Embryonic facial prominence (tissue), 1 donor: Measurements from ENCODE around the gene PAX3.

Experiments used
- DNase-seq: peaks from one replicate; pipeline ENCODE4 v3.0.0-alpha.2; 2016; ENCODE audit errors: extremely low spot score

The PAX3 gene

DNA sequence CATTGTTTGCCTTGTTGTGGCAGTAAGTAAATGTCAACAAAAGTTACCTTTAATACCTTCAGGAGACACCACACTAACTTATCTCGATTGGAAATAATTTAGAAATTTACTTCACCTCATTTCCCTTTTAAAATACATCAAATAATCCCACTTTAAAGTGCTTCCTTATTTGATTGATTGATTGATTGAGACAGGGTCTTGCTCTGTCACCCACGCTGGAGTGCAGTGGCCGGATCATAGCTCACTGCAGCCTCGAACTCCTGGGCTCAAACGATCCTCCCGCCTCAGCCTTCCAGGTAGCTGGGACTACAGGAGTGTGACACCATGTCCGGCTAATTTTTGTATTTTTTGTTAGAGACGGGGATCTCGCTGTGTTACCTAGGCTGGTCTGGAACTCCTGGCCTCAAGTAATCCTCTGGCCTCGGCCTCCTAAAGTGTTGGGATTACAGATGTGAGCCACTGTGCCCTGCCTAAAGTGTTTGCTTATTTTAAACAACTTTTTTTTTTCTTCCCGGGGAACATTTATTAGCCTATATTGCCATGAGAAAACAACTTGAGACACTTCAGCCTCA lies 12.0 kb upstream of the PAX3 start:
- no peak for DNase-seq

DNA sequence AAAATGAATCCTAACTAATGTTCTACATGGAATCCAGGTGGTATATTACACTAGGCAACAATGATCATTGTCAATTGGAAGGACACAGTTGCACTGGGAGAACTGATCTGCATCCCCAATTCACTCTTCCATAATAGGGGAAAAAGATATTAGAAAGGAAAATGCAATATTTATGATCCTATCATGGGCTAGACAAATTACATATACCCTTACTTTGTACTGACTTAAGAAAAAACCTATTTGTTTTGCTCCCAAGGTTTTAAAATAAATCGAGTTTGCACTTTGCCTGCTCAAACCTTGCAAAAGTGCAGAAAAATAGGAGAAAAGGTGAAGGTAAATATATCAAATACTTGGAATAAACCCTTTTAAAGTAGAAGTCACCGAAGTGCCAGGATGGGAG lies 11.0 kb upstream of the PAX3 start:
- DNase-seq: no peak

DNA sequence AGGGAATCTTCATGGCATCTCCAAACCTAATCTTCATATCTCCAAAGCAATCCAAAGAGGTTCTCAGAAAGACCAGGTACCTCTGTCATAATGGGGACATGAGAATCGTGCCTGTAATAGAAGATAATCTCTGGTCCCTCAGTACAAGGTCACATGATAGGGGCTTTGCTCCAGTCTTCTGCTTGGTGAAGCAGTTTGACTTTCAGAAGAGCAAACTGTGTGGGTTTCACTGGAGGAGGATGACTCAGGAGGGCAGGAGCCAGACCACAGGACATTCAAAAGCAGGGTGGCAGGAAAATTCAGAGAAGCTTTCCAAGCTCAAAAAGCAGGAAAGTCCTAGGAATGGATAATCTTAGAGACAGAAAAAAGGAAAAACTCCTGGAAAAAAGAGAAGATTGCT lies 10.6 kb upstream of the PAX3 start:
- no peak for DNase-seq

DNA sequence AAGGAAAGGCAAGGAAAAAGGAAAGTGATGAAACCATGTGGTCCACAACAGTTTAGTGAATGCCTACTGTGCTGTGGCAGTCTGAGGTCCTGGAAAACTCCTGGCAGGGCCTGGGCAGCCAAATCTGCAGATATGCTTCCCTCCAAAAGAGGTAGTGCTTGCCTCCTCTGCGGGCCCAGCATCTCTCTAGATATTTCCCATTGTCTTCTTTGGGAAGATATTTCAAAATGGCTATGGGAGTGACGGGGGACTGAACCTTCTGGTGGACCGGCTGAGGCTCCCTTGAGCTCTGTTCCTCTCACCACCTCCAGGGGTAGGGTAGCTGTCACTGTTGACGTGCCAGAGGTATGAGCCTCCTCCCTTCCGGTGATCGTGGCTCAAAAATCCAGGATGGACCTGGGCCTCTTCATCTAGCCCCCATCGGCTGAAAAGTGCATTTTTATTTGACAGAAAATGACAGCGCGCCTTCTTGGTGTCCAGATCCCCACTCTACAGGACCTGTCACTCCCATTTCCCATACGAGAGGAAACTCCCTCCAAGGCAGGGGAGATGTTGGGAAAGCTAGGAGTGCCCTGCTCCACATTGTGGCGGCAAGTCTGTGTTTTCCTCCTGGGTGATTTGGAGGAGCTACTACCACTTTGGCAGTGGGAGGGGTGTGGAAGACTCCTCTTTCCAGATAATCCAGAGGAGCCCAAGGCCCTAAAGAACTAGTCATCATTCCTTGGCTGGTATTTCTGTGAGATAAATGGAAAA lies 9.4 kb upstream of the PAX3 start:
- no peak for DNase-seq

DNA sequence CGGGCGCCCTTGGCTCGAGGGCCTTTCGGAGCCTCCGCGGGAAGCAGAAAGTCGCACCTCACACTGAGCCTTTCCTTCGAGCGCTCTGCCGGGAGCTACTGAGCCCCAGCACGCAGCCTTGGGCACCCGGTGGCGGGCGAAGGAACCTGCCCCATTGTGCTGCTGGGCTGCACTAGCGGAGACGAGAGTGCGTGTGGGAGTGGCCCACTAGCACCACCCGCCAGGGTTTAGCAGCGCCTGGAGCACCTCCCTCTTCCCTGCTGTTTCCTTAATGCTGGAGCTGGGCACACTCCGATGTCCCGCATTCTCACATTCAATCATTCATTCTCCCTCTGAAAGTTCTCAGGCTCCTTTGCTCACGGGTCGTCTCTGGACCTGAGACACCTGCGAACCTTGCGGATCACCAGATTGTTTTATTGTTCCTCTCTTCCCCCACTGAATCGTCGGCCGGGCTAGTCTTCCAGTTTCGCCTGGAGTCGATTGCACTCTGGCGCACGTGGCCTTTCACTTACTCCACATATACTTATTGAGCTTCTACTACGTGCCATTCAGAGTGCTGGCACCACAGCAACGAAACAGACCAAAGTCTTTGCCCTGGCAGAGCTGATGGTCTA lies 8.5 kb upstream of the PAX3 start:
- DNase-seq: no peak

DNA sequence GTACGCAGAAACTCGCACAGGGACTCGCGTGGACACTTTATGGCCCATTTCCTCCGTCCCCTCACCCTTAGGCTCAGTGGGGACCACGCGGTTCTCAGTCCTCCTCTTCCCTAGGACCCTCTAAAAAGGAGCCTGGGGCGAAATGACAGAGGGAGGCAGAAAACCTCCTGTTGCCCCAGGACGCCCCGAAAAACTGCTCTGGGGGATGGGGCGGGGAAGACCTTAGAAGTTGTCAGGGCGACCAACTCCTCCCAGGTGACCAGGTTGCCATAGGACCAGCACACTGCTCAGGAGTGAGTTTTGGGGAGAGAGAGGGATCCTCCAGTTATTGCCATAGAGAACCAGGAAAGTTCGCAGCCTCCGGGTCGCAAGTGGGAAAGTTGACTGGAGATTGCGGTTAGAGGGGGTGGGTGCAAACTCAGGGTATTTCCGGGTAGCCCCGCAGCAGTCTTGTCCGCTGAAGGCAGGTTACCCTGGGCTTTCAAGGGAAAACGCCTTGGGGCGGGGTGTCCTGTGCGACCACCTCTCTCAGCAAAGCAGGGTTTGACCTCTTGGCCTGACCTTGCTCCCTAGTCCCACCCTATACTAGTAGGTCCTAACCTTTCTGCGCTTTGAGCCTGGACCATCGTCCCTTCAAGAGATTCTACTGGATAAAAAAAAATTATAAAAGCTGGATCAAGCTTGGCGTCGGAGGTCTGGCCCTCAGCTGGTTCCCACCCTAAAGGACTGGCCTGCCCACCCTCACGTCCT lies 7.8 kb upstream of the PAX3 start:
- DNase-seq: no peak

DNA sequence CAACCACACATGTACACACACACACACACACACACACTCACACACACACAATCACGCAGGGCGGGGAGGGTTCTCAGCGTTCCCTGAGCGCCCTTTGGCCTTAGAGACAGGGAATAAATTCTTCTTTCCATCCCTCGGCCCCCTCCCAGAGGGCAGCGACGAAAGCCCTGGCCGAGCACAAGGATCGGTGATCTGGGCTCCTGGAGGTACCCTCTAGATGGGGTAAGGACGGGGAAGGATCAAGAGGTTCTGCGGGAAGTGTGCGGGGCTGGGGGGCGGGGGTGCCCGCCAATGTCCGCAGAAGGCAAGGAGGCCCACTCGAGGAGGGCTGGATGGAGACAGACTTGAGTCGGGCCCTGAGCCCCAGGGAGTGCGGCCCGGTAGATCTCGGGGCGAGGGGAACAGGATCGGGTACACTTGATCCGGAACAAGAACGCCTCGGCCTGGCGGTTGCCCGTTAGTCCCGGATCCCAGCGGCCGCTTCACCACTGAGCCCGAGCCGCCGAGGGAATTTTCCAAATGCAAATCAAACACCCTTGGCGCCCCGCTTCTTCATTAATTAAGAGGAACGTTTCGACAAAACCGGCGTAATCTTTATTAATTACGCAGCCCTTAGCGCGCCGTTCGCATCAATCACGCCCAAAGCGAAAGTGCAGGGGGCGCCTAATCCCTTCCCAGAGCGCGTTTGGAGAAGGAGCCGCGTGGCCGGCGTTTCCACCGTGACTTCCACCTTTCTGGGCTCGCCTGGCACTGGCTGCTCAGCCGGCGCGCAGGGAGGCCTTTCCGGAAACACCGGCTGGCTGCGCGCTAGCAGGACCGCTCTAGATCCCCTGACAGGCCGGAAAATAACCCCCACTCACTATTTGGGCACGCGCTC lies 7.0 kb upstream of the PAX3 start:
- DNase-seq: no peak

DNA sequence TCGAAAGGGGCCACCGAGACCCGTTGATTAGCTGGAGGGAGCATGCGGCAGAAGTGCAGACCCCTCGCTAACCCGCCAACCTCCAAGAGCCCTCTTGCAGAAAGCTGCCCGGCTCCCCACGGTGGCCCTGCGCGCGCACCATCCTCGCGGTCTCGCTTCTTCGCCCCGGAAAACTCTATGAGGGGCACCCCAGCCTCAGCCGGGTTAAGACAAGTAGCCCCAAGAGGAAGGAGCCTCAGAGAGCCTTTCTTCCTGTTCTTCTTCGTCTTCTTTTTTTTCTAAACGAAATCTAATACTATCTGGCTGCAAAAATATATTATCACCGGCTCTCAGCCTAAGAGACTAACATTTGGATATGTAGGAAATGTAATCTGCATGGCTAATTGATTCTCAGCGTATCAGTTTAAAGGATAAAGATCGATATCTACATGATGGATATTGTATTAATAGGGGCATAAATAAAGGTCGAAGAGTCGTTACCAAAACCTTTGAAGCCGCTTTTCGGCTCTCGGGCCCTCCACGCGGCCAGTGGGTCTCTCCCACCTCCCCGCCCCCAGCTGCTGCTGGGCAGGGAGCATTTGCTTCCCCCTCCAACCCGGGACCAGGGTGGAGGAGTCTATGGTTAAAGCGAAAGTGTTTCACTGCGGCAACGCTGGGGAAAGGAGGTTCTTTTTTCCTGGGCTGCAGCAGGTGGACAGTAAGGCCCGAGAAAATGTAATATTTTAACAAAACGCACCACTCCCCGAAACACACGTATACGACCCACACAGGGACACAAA lies 6.1 kb upstream of the PAX3 start:
- no peak for DNase-seq

DNA sequence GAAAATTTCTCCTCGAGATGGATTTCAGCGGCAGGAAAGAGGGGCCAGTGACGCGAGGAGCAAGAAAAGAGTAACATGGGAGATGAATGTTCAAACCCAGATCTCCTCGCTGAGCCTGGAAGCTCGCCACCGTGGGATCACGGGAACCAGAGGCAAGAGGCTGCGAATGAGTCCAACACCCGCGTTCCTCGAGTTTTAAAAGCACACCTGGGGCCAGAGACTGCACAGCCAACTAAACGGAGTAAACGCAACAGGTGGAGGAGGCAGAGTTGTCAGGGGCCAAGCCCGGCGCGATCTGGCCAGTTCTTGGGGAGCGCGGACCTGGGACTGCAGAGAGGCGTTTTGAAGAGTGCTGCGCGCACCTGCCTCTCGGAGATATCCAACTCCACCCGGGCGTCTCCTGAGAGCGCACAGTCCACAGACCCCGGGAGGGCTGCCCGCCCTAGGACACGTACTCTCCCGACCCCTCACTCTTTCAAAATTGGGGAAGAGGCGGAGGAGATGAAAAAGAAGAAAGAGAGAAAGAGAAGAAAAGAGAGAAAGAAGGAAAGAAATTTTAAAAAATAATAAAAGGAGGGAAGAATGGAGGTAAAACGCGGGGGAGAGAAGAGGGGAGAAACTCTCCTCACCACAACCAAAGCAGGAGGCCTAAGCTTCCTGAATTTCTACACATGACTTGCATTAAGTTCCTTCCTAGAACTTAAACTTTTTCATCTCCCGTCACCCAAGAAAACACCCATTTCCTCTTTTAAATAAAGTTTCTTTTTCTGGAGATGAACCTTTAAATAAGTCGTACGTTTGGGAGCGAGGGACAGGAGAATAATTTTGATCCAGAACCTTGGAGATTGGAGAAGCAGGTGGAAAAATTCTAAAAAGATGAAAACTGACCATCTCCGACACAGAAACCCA lies 5.3 kb upstream of the PAX3 start:
- no peak for DNase-seq

DNA sequence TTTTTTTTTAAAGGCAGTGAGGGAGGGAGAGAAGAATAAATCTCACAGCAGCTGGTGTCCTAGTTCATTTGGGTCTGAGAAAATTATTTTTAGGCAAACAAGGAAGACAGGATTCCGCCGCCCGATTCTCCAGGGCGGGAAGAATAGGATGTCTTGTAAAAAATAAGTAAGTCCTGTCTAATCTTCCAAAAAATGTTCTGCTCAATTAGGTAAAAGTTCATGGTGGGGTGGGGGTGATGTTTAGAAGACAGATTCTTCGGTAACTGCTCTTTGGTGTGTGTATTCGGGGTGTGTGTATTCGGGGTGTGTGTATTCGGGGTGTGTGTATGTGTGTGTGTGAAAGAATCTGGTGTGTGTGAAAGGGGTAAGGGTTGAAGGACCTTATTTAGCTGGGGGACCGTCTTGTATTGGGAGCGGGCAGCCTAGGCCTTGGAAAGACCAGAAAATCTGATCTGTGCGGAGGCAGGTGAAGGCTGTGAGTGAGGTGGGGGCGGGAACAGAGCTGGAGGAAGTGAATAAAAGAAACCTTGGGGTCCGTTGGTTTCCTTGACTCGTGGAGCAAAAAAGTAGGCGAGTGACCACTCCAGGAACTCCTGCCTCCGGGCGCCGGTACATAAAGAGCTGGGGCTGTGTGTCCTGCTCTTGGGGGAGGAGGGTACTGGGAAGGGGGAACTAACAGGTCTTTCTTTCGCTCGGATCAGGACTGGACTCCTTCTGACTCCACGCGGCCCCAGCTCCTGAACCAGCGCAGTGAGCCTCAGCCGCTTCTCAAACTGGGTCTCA lies 4.4 kb upstream of the PAX3 start:
- DNase-seq: no peak

DNA sequence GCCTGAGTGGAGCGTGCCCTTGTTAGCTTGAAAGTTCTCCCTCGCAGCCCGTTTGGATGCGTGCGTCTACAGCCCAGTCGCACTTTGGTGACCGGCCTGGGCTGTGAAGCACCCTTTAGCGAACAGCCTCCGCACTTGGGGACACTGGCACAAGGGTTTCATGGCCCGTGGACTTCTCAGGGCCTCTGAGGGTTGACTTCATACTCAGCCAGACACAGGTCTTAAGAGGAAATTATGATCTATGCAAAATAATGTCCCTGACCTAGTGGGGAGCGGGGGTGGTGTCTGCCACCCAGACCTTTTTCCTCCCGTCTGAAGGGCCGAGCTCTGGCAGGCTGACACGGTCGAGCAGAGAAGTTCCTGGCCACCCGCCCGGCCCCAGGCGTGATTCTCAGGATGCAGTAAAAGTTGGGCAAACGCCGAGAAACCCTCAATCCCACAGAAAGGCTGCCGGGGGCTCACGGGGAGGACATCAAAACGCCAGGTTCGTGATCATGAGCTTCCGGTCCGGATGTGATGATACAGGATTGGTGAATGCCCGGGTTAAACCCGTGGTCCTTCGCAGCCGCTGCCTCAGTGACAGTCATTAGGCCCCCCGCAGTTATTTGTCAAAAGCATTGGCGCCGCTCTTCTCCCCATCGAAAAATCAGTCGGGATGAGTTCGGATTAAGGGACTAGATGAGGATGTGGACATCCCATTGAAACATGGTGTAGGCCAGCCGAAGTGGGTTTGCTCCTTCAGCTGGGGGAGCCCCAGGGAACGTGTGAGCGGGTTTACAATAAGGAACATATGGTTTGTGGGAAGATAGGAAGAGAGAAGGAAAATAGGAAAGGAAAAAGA lies 3.6 kb upstream of the PAX3 start:
- no peak for DNase-seq

DNA sequence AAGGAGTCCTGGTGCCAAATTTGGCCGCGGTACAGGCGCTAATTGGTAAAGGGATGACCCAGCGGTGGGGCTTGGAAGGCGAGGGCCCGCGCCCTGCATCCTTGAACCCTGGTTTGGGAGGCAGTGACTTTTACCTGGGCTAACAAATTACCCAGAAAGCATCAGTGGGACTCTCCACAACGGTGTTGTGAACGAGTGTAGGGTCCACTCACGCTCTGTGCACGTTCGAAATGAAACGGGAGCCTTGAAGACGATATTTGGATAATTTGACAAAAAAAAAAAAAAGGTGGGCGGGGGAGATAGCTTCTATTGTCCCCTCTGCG lies 3.0 kb upstream of the PAX3 start:
- DNase-seq: no peak

DNA sequence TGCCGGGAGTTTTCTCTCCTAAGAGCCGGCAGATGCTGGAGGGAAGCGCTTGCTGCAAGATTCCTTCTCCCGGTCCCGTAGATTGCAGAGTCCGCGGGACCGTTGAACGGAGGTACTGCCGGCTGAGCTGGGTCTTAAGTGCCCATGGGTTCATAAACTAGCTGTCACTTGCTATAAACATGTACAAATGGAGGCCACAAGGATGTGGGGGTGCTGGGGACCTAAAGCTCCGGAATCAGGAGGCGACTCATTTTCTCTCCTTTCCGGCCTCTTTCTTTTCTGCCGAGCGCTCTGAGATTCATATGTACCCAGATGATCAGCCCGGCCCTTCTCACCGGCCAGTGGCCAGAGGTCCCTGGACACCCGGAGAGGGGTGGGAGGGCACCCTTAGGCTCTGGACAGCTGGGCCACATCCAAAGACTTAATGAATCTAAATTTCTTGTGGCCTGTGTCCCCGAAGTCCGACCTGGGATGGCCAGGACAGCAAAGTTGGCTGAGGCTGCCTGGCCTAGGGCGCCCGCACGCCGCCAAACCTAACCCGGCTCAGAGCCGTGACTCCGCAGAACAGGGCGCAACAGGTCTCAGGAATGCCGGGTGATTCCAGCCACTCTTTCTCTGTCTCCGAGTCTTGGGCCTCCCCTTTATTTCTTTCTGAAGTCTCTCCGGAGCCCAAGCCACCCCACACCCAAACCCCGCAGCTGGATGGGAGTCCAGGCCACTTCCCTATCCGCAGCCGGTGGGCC lies 2.4 kb upstream of the PAX3 start:
- no peak for DNase-seq

DNA sequence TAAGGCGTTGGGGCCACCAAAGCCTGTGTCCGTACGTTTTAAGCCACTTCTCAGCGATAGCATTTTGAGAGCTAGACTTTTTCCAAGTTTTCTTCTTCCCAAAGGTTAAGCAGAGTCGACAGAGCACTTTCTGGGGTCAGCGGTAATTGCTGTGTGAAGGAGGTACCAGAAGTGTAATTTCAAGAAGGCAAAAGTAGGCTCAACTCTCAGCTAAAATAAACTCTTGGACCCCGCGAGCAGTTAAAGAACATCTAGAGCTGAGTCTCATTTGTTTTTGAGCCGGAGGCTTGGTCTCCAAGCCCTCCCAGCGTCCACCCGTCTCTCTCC lies 1.9 kb upstream of the PAX3 start:
- no peak for DNase-seq

DNA sequence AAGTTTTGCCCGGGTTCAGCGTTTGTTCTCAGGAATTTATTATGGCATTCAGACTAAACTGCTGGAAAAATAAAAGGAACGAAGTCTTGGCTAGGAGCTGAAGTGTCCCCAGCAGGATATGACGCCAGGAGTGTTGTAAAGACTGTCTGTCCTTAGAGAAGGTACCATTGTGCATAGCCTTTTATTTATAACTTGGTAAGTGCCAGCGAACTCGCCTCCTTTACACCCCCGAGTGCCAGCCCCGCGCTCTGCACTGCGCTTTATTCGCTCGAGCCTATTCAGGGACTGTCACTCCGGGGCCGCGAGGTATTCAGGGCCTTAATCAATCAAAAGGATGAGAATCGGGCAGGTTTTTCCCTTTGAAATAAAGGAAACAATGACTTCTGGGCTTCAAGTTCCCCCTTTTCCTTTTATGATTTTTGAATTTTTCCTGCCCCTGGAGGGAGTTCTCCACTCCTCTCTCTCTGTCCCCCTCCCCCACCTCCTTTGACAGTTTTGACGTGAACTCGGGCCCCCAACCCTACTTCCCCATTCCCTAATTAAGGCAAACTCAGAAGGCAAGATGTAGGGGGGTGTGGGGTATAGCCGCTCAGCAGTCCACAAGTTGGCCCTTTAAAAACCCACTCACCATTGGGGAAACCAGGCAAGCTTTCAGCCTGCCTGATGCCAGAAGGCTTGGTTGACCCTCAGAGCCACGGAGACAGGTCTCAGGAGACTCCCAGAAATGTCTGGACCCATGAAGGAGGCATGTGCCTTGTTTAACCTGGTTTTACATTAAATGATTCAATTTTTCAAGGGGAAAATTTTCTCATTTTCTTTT lies 1.3 kb upstream of the PAX3 start:
- no peak for DNase-seq

DNA sequence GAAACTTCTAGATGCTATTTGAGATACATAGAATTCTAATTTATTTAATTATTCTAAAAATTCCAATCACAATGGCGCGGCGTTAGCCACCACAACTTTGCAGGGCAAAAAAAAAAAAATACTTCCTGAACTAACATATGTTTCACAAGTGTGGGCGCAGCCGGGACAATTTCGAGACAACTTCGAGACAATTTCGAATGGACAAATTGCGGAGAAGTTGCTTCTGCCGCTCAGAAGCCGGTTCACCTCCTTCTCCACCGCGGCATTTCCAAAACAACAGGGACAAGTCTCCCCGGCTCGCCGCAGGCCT lies 842 bp downstream of the PAX3 start:
- no peak for DNase-seq

DNA sequence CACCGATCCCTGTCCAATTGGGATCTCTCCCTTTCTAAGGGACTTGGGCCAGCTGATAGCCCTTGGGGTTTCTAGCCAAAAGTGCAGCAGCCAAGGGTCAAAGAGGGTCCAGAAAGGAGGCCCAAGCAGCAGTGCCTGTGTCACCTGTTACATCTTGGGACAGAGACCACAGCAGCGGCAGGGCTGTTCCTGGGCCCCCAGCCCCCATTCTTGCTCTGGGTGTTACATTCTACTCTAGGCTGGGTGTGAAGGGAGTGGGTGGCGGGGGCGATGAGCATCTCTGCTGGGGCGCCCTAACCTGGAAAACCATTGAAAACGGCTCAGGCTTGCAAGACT lies 1.2 kb downstream of the PAX3 start:
- no peak for DNase-seq
